GM19468 (cell line): ENCODE data around the gene CDC6.
A peak's percentile ranks its signal among the peaks of the same experiment; 100 is the strongest.

Source experiments
- ATAC-seq: cut with Tn5 transposase; IDR thresholded peaks from one replicate; pipeline ENCODE4 v1.9.1; 2021; ENCODE audit warnings: mild to moderate bottlenecking, moderate library complexity, moderate number of reproducible peaks; ENCODE audit not compliant: unreplicated experiment; ENCODE audit errors: extremely low read depth

CDC6 gene

DNA sequence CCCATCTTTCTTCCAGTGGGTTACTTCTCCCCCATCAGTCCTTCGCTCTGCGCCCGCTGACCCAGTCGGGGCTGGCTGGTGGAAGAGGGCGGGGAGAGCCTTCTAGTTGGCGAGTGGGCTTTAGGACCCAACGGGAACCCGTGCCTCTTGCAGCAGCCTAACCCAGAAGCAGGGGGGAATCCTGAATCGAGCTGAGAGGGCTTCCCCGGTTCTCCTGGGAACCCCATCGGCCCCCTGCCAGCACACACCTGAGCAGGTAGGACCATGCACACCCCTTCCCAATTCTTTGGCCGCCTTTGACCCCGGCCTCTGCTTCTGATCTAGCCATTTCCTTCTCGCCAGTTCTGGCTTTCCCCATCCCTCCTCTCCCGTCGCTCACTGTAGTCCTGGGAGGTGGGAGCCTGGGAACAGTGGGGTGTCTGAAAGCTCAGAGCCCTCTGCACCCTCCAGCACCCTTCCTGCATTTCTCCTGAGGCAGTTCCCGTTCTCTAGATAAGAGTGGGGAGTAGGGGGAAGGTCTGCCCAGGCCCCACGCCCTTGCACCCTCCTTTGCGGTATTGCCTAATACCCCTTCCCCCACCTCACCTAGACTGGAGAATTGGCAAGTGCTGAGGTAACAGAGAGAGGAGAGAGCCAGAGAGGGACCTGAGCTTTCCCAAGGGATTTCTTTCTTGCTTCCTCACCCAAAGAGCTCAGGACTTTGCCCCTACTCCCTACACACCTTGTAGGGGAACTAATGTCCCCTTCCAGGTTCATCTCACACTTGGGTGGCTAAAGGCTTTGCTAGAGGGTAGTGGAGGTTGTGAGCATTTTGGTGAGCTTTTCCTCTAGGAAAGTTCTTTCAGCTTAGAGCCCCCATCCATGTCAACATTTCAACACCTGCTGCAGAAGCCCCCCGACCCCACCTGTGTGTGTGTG is 21.6 kb downstream of the CDC6 start, which contains the start of gene RARA:
Gene RARA, plus strand, starts transcription at position 150 of the 918 bp plus-strand sequence. CDS start 22,039 bp downstream, outside the sequence.
- ATAC-seq: no peak

DNA sequence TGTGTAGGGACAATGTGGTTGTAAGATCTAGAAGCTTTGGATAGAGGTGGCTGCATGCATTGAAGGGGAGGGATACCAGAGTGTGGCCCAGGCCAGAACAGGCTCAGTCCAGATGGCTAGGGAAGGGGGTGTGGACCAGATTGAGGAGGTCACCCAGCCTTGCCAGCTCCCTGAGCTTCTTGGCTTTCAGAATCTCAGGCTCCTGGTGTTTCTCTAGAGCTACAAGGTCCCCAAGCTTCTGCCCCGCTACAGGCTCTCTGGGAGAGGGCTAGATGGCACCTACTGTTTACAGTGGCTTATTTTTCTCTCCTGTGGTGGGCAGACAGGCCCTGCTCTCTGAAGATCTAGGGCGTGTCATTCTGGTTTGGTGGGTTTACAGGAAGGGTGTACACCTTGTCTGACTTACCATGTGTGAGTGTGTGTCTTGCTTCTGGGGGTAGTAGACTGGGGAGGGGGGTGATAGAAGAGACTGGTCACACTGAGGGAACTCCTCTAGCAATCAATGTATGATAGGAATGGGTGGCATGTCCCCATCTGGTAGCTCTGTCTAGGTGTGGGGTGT is 22.4 kb downstream of the CDC6 start:
- ATAC-seq: no peak

DNA sequence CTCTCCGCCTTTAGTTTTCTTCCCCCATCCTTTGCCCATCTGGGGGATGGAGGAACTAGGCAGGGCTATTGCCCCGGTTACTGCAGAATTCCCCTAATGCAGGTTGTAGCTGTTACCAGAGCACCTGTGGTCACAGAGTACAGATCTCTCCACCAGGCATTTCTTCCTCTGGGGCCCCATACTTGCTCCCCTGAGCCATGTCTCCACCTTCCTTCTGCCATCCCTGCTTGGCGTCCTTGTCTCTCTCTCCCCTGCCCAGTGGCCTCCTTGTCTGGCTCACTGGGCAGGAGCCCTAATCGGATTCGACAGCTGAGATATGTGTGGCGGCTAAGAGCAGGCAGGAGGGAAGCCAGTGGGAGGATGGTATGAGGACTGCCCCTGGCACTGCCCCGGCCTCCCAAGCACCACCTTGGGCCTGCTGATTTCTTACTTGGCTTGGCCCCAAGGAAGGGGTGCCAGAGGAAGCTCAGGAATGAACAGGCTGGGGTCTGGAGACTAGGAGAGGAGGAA is 23.3 kb downstream of the CDC6 start:
- no peak for ATAC-seq

DNA sequence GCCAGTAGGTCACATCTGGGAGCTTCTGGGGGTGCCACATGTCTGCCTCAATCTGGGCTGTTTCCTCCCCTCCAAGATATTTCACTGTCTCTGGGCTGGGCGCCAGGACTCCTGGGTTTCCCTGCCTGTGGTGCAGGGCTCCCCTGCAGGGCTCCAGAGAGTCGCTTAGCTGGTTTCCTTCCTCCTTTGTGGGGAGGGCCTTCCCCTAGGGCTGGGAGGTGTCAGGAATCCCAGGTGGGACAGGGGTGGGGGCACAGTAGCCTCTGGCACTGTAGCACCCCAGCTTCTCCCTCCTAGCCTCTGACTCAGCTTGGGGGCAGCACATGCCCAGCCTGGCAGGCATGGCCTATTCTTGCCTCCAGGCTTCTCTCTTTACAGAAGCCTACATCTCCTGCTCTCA is 23.9 kb downstream of the CDC6 start:
- ATAC-seq: no peak

DNA sequence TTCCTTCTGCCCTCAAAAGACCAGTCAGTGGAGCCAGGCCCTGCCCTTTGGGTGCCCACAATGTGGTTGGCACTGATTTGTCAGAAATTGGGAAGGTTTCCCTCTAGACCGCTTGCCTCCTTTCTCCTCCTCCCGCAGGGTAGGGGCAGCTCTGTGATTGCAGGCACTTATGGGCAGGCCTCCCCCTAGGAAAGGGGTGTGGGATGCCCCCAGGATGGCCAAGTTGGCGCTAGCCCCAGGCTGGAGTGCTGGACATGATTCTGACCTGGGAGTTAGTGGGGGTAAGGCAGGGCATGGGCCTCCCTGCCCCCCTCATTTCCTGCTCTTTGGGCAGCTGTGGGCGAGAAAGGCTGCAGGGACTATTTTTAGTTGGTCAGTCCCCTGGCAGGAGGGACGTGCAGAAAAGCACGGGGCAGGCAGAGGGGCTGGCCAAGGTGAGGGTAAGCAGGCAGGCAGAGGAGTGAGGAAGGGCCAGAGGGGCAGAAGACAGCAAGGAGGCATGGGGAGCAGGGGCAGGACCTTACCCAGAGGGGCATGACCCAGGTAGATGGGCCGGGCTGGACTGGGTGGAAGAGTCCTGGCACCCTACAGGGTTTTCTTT is 24.6 kb downstream of the CDC6 start:
- no peak for ATAC-seq

DNA sequence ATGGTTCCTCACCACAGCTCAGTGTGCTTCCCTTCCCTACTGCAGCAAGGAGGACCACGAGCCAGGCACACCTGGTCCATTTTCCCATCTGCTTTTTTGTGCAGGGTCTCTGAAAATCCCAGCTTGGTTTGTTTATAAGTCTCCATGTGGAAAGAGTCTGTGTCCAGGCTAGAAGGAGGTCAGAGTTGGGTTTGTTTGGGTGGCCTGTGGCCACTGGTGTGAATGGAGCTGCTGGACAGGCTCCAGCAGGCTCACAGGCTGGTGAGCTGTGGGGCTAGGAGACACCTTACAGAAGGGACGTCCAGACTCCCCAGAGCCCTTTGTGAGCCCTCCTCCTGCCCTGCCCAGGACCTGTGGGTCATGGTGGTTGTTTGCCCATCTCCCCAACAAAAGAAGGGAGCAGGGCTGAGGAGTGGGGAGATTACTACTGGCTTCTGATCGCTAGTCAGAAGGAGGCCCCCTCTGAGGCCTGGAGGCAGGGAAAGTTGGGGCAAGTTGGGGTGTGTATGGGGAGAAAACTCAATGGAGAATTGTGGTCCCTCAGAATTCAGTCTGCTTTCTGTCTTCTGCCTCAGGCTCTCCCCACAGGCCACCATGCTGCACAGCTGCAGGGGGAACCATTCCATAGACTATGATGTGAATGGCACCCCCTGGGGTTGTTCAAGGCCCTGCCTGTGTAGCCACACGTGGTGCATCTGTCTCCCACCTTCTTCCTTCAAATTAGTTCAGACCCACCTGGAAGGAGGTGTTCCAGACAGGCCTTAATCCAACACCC is 25.4 kb downstream of the CDC6 start:
- no peak for ATAC-seq

DNA sequence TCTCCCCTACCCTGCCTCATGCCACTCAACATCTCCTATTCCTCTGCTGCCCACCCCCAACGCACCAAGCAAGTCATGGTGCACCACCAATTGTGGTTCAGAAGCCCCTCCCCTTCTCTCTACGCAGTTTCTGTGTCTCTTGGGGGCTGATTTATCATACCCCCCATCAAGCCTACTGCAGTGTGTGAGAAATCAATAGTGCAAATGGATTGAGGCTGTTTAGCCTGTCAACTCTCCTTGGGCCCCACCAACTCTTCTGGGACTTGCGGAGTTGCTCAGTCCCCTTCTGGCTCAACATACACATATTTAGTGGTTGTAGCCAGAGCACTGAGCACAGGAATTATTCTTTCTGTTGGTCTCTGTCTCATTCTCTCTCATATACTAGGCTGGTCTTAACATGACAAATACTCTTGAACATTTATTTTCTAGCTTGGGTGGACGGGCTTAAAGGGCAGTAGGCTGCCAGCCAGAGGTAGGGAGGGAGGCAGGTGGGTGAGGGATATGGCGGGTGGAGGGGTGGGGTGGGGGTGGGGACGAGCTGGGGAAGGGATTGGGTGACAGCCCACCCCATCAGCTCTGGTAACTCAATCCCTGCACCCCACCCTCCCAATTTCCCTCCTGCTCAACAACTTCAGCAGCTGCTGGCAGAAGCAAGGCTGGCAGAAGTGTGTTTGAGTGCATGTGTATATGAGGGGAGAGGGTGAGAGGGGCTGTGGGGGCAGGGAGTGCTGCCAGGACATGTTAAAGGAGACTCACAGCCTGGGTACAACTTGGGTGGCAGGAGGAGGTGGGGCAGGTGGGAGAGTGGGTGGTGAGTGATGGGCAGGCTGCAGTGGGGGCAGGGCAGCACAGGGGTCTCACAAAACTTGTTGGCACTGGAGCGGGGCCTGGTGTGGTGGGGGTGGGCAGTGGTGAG is 26.2 kb downstream of the CDC6 start:
- ATAC-seq: no peak

DNA sequence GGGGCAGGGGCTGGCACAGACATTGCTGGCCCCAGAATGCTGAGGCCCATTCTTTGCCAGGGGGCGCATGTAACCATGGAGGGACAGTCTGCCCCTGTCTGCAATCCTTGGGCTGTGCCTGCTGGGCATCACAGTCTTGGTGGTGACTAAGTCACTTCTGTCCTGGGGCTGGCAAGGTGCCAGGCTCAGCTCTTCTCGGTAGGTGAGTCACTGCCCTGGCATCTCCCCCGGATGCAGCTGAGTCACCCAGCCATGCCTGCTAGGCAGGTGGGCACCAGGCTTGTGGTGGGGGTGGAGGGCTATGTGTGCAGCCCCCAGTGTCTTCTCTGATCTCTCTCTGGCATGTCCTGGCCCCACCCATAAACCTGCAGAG is 26.9 kb downstream of the CDC6 start:
- ATAC-seq: no peak

DNA sequence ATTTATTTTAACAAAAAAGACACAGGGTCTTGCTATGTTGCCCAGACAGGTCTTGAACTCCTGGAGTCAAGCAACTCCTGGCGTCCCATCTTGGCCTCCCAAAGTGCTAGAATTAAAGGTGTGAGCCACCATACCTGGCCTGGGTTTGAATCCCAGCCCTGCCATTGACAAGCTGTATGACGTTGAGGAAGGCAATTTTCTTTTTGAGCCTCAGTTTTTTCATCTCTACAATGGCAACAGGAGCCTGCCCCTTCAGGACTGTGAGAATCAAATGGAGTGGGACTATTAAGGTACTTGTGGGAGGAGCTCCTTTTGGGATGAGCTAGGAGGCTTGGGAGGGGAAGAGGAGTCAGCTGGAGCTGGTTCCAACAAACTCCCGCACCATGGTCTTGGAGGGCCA is 27.5 kb downstream of the CDC6 start:
- no peak for ATAC-seq

DNA sequence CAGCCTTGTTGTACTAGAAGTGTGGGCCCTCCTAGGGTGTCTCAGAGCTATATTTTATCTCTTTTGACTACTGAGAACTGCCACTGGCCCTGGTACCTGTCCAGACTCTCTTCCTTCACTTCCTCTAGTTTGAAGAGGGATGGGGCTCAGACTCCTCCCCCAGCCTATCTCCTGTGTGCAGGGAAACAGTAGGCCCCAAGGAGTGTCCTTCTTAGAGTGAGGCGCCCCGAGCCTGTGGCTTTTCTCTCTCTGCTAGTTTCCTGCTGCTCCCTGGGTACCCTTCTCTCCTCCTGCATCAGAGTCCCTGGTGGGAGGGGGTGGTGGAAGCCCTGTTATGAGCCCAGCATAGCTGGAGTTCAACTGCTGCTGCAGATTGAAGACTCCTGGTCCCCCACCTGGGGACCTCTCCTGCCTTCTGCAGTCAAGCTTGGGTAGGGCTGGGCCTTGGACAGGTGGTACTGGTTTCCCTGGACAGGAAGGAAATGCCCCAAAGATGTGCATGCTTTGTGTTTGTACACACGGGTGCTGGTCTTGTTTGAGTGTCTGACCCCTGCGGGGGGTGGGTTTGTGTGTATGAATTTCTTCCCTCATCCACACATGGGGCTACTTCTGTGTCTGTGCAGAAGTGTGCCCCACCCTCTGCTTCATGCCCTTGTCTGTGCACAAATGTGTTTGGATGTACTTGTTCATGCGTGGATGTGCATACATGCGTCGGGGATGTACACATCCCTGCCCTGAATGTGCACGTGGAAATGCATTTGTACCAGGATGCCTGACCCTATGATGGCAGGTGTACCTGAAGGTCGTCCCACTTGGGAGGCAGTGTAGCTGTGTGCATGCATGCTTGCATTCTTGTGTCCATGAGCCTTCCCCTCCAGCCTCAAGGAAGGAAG is 28.2 kb downstream of the CDC6 start:
- ATAC-seq: no peak

DNA sequence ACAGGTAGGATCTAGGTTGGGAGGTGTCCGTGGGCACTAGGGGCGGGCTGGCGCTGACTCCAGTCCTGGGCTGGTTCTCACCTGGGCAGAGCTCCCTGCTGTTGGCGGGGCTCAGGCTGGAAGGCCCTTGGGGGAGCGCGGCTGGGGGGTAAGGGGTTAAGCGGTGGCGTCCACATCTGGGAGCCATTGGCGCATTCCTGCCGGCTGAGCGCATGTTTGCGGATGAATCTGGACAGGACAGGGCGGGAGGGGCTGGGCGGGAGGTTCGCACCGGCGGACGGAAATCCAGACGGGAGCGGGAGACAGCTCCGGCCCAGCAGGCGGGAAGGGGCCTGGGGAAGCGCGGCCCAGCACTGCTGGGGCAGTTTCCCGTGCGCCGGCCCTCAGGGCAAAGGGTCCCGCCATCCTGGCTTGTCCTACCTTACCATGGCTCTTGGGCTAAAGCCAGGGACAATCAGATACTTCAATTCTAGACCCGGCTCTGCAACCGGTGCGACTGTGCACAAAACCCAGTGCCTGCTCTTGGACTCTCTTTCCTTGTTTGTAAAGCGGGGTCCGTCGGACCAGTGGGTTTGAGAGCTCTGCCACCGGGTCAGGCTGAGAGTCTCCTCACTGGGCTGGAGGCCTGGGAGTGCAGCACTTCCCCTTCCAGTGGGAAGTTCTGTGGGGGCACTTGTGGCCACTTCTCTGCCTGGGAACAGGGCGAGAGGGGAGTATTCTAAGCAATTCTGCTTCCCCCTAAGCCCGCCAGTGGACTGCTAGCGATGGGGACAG is 29.1 kb downstream of the CDC6 start:
- no peak for ATAC-seq

DNA sequence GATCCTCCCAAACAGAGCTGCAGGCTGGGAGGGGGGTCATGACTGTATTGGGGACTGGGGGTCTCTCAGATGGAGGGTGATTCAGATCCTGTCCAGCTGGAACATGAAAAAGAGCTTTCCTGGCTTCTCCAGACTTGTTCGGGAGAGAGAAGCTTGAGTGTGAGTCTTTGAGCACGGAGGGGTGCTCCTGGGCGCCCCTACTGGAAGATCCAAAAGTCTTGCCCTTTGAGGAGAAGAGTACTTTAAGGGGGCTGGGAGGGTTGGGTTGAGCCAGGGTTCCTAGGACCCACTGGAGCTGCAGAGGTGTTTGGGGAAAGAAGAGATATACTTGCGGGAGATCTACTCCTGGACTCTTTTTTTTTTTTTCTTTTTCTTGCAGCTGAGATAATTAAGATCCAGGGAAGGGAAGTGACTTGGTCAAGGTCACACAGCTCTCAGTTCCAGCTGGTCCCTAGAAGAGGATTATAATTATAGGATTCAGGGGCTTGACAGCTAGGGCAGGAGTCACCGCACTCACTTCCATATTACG is 29.7 kb downstream of the CDC6 start:
- ATAC-seq: no peak

DNA sequence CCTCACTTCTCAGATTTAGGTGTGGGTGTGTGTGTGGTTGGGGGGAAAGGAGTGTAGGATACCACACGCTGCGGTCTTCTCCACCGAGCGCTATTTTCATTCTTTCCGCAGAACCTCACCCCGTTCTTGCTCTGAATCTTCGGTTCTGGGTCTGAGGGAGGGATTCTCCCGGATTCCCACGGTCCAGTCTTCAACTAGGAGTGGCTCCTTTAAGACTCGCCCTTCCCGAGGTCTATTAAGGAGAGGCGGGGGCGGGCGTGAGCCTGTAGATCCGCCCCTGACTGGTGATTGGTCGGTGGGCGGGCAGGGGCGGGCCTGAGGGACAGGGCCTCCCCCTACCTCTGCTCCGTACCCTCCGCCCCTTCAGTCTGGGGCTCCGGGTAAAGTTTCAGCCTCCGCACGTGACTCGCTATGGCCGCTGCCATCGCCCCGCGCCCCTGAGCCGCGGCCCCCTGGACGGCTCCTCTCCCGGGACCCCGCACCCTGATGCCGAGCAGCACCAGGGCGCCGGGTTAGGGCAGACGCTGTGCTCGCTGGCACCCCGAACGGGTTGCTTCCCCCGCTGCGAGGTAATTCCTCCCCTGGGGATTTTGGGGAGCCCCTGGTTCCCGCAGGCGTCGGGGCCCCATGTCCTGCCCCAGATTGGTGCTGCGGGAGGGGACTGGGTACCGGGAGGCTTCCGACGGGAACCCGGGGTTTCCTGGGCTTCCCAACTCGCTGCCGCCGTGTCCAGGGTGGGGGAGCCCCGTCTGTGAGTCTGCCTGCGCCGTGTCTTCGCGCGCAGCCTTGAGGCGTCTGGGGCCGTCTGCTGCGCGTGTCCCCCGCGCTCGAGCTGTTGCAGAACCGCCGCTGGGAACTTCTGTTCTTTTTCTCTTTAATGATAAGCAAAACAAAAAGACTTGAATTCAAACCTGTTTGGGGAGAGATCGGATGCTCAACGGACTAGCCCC is 30.5 kb downstream of the CDC6 start:
- ATAC-seq: peak; percentile 30

DNA sequence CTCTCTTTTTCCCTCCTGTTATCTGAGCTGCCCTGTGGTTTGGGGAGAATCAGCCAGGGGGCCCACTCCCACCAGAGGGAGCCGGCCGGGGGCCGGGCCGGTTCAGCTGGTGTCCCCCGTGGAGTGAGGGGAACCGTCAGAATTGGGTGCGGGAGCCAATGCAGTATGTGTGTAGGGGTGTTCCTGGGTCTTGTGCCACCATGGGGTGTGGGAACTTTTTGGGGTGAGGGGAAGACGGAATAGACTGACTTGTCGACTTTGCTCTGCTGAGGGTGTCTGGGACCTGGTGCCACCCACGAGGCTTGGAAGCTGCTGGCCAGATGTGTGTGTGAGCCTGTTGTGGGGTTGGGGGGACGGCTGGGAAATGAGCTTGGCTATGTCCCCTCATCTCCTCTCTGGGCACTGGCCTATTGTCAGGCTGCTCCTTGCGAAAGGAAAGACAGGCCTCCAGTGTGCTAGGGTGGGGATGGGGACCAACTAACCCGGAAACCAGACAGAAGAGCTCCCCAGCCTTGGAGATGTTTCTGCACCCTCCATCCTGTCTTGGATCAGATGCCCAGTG is 31.2 kb downstream of the CDC6 start:
- no peak for ATAC-seq

DNA sequence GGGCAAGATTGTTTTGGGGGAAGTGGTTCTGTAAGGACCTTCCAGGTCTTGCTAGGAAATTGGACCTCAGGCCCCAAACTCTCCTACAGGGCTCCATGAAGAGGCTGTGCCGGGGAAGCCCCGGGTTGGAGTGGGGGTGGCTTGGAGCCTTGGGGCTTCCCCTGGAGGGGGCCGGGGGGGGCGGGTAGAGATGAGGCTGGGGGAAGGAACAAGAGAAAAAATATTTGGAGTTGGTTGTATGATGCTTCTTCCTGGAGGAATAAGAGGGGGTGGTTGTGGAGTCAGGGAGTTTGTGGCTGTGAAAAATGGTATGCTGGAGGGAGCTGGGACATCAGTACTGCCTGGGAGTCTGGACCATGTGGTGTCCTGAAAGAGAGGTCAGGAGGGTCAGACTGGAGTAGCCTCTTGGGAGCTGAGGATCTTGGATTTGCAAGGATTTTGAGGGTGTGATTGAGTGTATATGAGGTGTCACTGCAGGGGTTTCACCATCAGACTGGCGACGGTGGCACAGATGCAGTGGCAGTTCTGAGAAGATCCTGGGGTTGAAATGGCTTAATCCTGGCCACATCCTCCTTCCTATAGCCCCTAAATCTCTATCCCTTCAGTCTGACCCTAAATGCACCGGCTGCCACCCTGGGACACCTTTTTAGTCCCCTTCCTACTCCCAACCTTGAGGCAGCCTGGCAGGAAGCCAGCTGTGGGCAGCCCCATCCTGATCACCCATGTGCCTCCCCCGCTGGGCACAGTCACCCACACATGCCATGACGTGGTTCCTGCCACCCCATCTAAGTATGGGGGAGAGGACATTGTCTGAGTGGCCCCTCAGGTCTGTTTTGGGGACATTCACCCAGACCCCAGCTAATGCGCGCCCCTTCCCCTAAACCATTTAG is 32.2 kb downstream of the CDC6 start:
- no peak for ATAC-seq
